HEK293 (cell line): ENCODE results near the gene MUC5AC.
"Not testable (repeated sequence)": the region's sequence is repeated elsewhere in the genome, so short reads cannot be mapped to it uniquely, and the experiment has no call there.

ENCODE experiments used
- CTCF ChIA-PET: fragments of 350-600 bp; formaldehyde crosslinking; extraction: SDS; loops from one replicate; lab custom pipeline; 2021; ENCODE audit warnings: antibody characterized with exemption; lab: Yijun Ruan, JAX
- POLR2A ChIA-PET: fragments of 300-600 bp; formaldehyde crosslinking; extraction: SDS; loops from one replicate; lab custom pipeline; 2020; ENCODE audit warnings: antibody characterized with exemption, inconsistent platforms; lab: Yijun Ruan, JAX
- H3K27ac ChIP-seq: fragments of 200-500 bp; sonication (Bioruptor generic); 2 replicates; pipeline ENCODE4 v1.5.1; 2014; ENCODE audit warnings: low read depth, low read length, control low read depth, inconsistent platforms; ENCODE audit errors: extremely low read depth
- H3K36me3 ChIP-seq, 2 experiments: fragments of 200-500 bp in 1 of 2; sonication (Bioruptor generic) in 1 of 2; 1 replicate in 1 of 2; 2 replicates in 1 of 2; pipeline ENCODE4 v1.5.1; 2014 to 2017; ENCODE audit warnings: inconsistent platforms in 2 of 2, low read length in 2 of 2; ENCODE audit not compliant: control insufficient read depth in 2 of 2, insufficient read depth in 1 of 2
- H3K4me1 ChIP-seq: fragments of 200-500 bp; sonication (Bioruptor generic); 2 replicates; pipeline ENCODE4 v1.5.1; 2014; ENCODE audit warnings: mild to moderate bottlenecking, low read length, inconsistent platforms; ENCODE audit not compliant: control insufficient read depth, insufficient read depth
- H3K4me3 ChIP-seq: 2 replicates; pipeline ENCODE4 v1.5.1; 2011; ENCODE audit warnings: low read depth, mild to moderate bottlenecking, control low read depth, low read length, moderate library complexity
- H3K9me3 ChIP-seq: fragments of 200-500 bp; sonication (Bioruptor generic); 2 replicates; pipeline ENCODE4 v1.5.1; 2014; ENCODE audit warnings: low read depth, low read length, inconsistent platforms; ENCODE audit not compliant: control insufficient read depth, insufficient read depth
- GLI4 ChIP-seq: fragments of 450-650 bp; formaldehyde crosslinking; IDR thresholded peaks from 2 replicates; pipeline ENCODE4 v1.5.1; 2016; ENCODE audit warnings: missing biosample characterization, missing genetic modification characterization
- GLIS1 ChIP-seq: fragments of 450-650 bp; formaldehyde crosslinking; IDR thresholded peaks from 2 replicates; pipeline ENCODE4 v1.5.1; 2016; ENCODE audit warnings: missing biosample characterization, missing genetic modification characterization
- MYNN ChIP-seq: fragments of 450-650 bp; formaldehyde crosslinking; IDR thresholded peaks from 2 replicates; pipeline ENCODE4 v1.5.1; 2016; ENCODE audit warnings: missing biosample characterization, missing genetic modification characterization, borderline replicate concordance
- SETDB1 ChIP-seq: IDR thresholded peaks from one replicate; pipeline ENCODE4 v1.6.1; 2017; ENCODE audit warnings: mild to moderate bottlenecking, low read length, moderate library complexity, mixed read lengths; ENCODE audit not compliant: insufficient read length
- YY1 ChIP-seq: fragments of 450-650 bp; formaldehyde crosslinking; IDR thresholded peaks from 2 replicates; pipeline ENCODE4 v1.5.1; 2018; ENCODE audit warnings: missing biosample characterization, missing genetic modification characterization
- ZNF174 ChIP-seq: fragments of 450-650 bp; formaldehyde crosslinking; IDR thresholded peaks from 2 replicates; pipeline ENCODE4 v1.5.0; 2017; ENCODE audit warnings: missing biosample characterization, mild to moderate bottlenecking, missing genetic modification characterization
- ZNF23 ChIP-seq: fragments of 450-650 bp; formaldehyde crosslinking; IDR thresholded peaks from 2 replicates; pipeline ENCODE4 v1.5.1; 2016; ENCODE audit warnings: missing biosample characterization, missing genetic modification characterization, borderline replicate concordance
- ZNF426 ChIP-seq: fragments of 450-650 bp; formaldehyde crosslinking; IDR thresholded peaks from 2 replicates; pipeline ENCODE4 v1.5.1; 2017; ENCODE audit warnings: missing biosample characterization, missing genetic modification characterization, mild to moderate bottlenecking, inconsistent platforms, moderate library complexity
- ZNF473 ChIP-seq: fragments of 450-650 bp; formaldehyde crosslinking; IDR thresholded peaks from 2 replicates; pipeline ENCODE4 v1.5.1; 2017; ENCODE audit warnings: missing biosample characterization, missing genetic modification characterization
- ZNF776 ChIP-seq: fragments of 450-650 bp; formaldehyde crosslinking; IDR thresholded peaks from 2 replicates; pipeline ENCODE4 v1.5.0; 2017; ENCODE audit warnings: missing biosample characterization, missing genetic modification characterization, borderline replicate concordance
- TF ChIP-seq, protein P1 (sequence below): fragments of 450-650 bp; formaldehyde crosslinking; IDR thresholded peaks from 2 replicates; pipeline ENCODE4 v1.5.1; 2017; ENCODE audit warnings: missing biosample characterization, missing genetic modification characterization
- TF ChIP-seq, protein P2 (sequence below): fragments of 450-650 bp; formaldehyde crosslinking; IDR thresholded peaks from 2 replicates; pipeline ENCODE4 v1.5.1; 2016; ENCODE audit warnings: missing biosample characterization, missing genetic modification characterization

MUC5AC gene

DNA sequence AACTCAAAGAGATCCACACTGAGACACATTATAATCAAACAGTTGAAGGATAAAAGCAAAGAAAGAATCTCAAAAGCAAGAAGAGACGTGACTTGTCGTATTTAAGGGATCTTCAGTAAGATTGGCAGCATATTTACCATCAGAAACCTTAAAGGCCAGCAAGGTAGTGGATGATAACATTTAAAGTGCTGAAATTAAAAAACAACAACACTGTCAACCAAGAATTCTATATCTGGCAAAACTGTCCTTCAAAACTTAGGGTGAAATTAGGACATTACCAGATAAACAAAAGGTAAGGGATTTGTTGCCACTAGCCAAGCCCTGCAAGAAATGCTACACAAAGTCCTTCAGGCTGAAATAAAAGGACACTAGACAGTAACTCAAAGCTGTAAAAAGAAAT, 54.1 kb downstream of the MUC5AC start:
- peak; percentile 90 for TF ChIP-seq SETDB1
- no peak for TF ChIP-seq ZNF23 (tag by site-specific recombination)
- H3K4me1 ChIP-seq = no peaks in the 10 kb centered on the region
- H3K27ac ChIP-seq = no peak overlapping the region
- H3K4me3 ChIP-seq = no peak overlapping the region
- ChIA-PET CTCF (interaction anchor here (0.8 kb wide), 1 partner anchor 9 kb away, joined by 3 read pairs; no protein-coding TSS in a partner anchor), POLR2A (no interaction called here)
- no peaks in the 10 kb centered on the region for H3K9me3 ChIP-seq
- no peaks in the 10 kb centered on the region for H3K36me3 ChIP-seq

DNA sequence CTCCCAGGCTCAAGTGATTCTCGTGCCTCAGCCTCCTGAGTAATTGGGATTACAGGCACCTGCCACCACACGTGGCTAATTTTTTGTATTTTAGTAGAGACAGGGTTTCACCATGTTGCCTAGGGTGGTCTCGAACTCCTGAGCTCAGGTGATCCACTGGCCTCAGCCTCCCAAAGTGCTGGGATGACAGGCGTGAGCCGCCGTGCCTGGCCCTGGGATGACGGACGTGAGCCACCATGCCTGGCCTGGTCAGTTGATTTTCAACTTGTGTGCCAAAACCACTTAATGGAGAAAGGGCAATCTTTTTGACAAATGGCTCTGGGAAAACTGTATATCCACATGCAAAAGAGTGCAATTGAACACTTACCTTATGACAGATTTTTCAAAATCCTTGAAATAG, 58.1 kb downstream of the MUC5AC start:
- CTCF ChIA-PET, POLR2A ChIA-PET, H3K36me3 ChIP-seq, H3K4me1 ChIP-seq, H3K4me3 ChIP-seq, H3K9me3 ChIP-seq, H3K27ac ChIP-seq: not testable (repeated sequence)

DNA sequence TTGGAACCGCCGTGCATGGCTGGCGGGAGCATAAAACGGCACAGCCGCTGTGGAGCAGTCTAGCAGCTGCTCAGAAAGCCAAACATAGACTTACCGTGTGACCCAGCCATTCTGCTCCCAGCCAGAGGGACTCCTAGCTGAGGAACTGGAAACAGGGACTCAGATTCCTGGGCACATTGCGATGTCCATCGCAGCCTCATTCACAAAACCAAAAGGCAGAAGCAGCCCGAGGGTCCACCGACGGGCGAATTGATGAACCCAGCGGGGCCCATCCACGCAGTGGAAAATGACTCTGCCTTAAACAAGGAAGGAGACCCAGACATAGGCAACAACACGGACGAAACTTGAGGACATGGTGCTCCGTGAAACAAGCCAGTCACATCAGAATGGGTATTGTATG, 59.4 kb downstream of the MUC5AC start:
- CTCF ChIA-PET = no interaction called here
- no peak for TF ChIP-seq ZNF776 (tag by site-specific recombination)
- no peak for TF ChIP-seq MYNN (tag by site-specific recombination)
- TF ChIP-seq ZNF426 (tag by site-specific recombination) = no peak
- TF ChIP-seq GLI4 (tag by site-specific recombination) = no peak
- TF ChIP-seq ZNF473 = no peak
- TF ChIP-seq, protein P1, sequence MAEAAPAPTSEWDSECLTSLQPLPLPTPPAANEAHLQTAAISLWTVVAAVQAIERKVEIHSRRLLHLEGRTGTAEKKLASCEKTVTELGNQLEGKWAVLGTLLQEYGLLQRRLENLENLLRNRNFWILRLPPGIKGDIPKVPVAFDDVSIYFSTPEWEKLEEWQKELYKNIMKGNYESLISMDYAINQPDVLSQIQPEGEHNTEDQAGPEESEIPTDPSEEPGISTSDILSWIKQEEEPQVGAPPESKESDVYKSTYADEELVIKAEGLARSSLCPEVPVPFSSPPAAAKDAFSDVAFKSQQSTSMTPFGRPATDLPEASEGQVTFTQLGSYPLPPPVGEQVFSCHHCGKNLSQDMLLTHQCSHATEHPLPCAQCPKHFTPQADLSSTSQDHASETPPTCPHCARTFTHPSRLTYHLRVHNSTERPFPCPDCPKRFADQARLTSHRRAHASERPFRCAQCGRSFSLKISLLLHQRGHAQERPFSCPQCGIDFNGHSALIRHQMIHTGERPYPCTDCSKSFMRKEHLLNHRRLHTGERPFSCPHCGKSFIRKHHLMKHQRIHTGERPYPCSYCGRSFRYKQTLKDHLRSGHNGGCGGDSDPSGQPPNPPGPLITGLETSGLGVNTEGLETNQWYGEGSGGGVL = no peak
- no peak for TF ChIP-seq GLIS1 (tag by site-specific recombination)
- no peak for TF ChIP-seq YY1 (tag by site-specific recombination)

DNA sequence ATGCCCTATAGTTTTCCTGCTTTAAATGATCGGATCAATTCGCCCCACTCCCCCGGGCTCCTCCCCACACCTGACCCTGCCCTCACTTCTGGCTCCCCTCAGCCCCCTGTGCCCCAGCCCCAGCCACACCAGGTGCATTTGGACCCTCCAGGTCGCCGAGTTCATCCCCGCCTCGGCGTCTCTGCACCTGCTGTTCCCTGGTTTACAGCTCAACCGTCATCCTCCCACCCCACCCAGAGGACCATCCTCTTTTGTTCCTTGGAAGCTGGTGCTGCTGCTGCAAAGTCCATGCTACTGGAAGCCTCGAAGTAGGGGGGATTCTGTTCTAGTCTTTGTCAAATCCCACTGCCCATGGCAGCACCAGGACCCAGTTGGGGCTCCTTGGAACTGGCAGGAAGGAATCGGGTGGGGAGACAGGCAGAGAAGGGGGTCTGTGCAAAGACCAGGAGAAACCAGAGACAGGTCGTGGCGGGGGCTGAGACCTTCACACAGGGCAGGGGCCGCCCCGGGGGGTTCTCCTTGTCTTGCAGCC, 60.6 kb downstream of the MUC5AC start:
- CTCF ChIA-PET = no interaction called here
- POLR2A ChIA-PET = no interaction called here
- no peak overlapping the region for H3K4me3 ChIP-seq
- H3K36me3 ChIP-seq = no peaks in the 10 kb centered on the region
- TF ChIP-seq ZNF174 (tag by site-specific recombination) = no peak
- TF ChIP-seq, protein P2, sequence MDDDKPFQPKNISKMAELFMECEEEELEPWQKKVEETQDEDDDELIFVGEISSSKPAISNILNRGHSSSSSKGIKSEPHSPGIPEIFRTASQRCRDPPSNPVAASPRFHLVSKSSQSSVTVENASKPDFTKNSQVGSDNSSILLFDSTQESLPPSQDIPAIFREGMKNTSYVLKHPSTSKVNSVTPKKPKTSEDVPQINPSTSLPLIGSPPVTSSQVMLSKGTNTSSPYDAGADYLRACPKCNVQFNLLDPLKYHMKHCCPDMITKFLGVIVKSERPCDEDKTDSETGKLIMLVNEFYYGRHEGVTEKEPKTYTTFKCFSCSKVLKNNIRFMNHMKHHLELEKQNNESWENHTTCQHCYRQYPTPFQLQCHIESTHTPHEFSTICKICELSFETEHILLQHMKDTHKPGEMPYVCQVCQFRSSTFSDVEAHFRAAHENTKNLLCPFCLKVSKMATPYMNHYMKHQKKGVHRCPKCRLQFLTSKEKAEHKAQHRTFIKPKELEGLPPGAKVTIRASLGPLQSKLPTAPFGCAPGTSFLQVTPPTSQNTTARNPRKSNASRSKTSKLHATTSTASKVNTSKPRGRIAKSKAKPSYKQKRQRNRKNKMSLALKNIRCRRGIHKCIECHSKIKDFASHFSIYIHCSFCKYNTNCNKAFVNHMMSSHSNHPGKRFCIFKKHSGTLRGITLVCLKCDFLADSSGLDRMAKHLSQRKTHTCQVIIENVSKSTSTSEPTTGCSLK (tag by site-specific recombination) = no peak
- H3K4me1 ChIP-seq = no peaks in the 10 kb centered on the region
- H3K27ac ChIP-seq = no peak overlapping the region
- H3K9me3 ChIP-seq = no peaks in the 10 kb centered on the region

More for the DNA sequence above, 59.4 kb downstream of the MUC5AC start:
- Histone ChIP-seq H3K36me3 (no peaks in the 10 kb centered on the region), H3K9me3 (no peaks in the 10 kb centered on the region), H3K4me1 (no peaks in the 10 kb centered on the region), H3K27ac (no peak overlapping the region), H3K4me3 (no peak overlapping the region)
- POLR2A ChIA-PET = interaction anchor here (0.7 kb wide), 1 partner anchor 12 kb away, joined by 4 read pairs; no protein-coding TSS in a partner anchor
